ENCODE data around the gene C1orf174.

C1orf174 gene

GRCh38 chr1:3904006-3904842 is 4.2 kb upstream of the C1orf174 start:
- no peaks in the 10 kb centered on the region for H3K27me3 ChIP-seq (ENCODE audit: insufficient read depth, poor library complexity, severe bottlenecking)
- no peak for DNase-seq (ENCODE audit: low read depth in 1 of 2, low spot score in 1 of 2)
- TF ChIP-seq SPI1 (IDR thresholded peaks at IDR 0.05; ENCODE audit: borderline replicate concordance, low read depth) (no peak), POLR2AphosphoS5 (IDR thresholded peaks at IDR 0.05; ENCODE audit: low read depth) (no peak), GABPA (IDR thresholded peaks at IDR 0.05; ENCODE audit: low read depth) (no peak), REST (IDR thresholded peaks at IDR 0.05; ENCODE audit: insufficient replicate concordance, low read depth) (no peak)
- TF ChIP-seq, protein P1, sequence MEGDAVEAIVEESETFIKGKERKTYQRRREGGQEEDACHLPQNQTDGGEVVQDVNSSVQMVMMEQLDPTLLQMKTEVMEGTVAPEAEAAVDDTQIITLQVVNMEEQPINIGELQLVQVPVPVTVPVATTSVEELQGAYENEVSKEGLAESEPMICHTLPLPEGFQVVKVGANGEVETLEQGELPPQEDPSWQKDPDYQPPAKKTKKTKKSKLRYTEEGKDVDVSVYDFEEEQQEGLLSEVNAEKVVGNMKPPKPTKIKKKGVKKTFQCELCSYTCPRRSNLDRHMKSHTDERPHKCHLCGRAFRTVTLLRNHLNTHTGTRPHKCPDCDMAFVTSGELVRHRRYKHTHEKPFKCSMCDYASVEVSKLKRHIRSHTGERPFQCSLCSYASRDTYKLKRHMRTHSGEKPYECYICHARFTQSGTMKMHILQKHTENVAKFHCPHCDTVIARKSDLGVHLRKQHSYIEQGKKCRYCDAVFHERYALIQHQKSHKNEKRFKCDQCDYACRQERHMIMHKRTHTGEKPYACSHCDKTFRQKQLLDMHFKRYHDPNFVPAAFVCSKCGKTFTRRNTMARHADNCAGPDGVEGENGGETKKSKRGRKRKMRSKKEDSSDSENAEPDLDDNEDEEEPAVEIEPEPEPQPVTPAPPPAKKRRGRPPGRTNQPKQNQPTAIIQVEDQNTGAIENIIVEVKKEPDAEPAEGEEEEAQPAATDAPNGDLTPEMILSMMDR (IDR thresholded peaks at IDR 0.05; ENCODE audit: insufficient read depth, low read length): no peak
- no peak overlapping the region for H3K27ac ChIP-seq (replicated peaks)
- no peak overlapping the region for H3K4me3 ChIP-seq (replicated peaks; ENCODE audit: insufficient read depth, low read length)

GRCh38 chr1:3903141-3904005 is 3.3 kb upstream of the C1orf174 start:
- Histone ChIP-seq H3K4me3 (replicated peaks; ENCODE audit: insufficient read depth, low read length) (no peak overlapping the region), H3K27me3 (ENCODE audit: insufficient read depth, poor library complexity, severe bottlenecking) (no peaks in the 10 kb centered on the region), H3K27ac (replicated peaks) (no peak overlapping the region)
- DNase-seq (ENCODE audit: low read depth in 1 of 2, low spot score in 1 of 2): no peak
- TF ChIP-seq POLR2AphosphoS5 (IDR thresholded peaks at IDR 0.05; ENCODE audit: low read depth) (no peak), GABPA (IDR thresholded peaks at IDR 0.05; ENCODE audit: low read depth) (no peak), SPI1 (IDR thresholded peaks at IDR 0.05; ENCODE audit: borderline replicate concordance, low read depth) (no peak), REST (IDR thresholded peaks at IDR 0.05; ENCODE audit: insufficient replicate concordance, low read depth) (no peak)
- TF ChIP-seq, protein P1 (IDR thresholded peaks at IDR 0.05; ENCODE audit: insufficient read depth, low read length): no peak

GRCh38 chr1:3902571-3903091 is 2.6 kb upstream of the C1orf174 start:
- no peak for DNase-seq (ENCODE audit: low read depth in 1 of 2, low spot score in 1 of 2)
- Histone ChIP-seq H3K27ac (replicated peaks) (no peak overlapping the region), H3K4me3 (replicated peaks; ENCODE audit: insufficient read depth, low read length) (no peak overlapping the region), H3K27me3 (ENCODE audit: insufficient read depth, poor library complexity, severe bottlenecking) (no peaks in the 10 kb centered on the region)
- TF ChIP-seq, protein P1 (IDR thresholded peaks at IDR 0.05; ENCODE audit: insufficient read depth, low read length): no peak
- TF ChIP-seq SPI1 (IDR thresholded peaks at IDR 0.05; ENCODE audit: borderline replicate concordance, low read depth): no peak
- TF ChIP-seq REST (IDR thresholded peaks at IDR 0.05; ENCODE audit: insufficient replicate concordance, low read depth): no peak
- TF ChIP-seq GABPA (IDR thresholded peaks at IDR 0.05; ENCODE audit: low read depth): no peak
- TF ChIP-seq POLR2AphosphoS5 (IDR thresholded peaks at IDR 0.05; ENCODE audit: low read depth): no peak
